Mononuclear cell (primary cell): ENCODE measurements around the gene GNB4. TPM values are rescaled to one million over a fixed set of nuclear protein-coding genes. Genes with fewer than 3 reads are reported as not detected.

Experiments used
- H3K27me3 ChIP-seq: 2 replicates; pipeline ENCODE4 v1.6.0; 2011; ENCODE audit warnings: low read length, control low read depth; ENCODE audit not compliant: insufficient read depth
- H3K4me1 ChIP-seq: 2 replicates; pipeline ENCODE4 v1.5.1; 2011; ENCODE audit warnings: mild to moderate bottlenecking, low read length, control low read depth; ENCODE audit not compliant: insufficient read depth
- H3K4me3 ChIP-seq: 2 replicates; pipeline ENCODE4 v1.5.1; 2011; ENCODE audit warnings: mild to moderate bottlenecking, low read length, moderate library complexity
- H3K9me3 ChIP-seq: 2 replicates; pipeline ENCODE4 v1.5.1; 2011; ENCODE audit warnings: low read depth, mild to moderate bottlenecking, control low read depth, low read length
- total RNA-seq: library from RNA; depleted of rRNA; stranded (reverse); fragments of >200 nt; gene quantifications from one replicate; pipeline ENCODE4 v1.2.3, GENCODE V29; 2012

GNB4 gene
- total RNA-seq, result 22.6 TPM

DNA sequence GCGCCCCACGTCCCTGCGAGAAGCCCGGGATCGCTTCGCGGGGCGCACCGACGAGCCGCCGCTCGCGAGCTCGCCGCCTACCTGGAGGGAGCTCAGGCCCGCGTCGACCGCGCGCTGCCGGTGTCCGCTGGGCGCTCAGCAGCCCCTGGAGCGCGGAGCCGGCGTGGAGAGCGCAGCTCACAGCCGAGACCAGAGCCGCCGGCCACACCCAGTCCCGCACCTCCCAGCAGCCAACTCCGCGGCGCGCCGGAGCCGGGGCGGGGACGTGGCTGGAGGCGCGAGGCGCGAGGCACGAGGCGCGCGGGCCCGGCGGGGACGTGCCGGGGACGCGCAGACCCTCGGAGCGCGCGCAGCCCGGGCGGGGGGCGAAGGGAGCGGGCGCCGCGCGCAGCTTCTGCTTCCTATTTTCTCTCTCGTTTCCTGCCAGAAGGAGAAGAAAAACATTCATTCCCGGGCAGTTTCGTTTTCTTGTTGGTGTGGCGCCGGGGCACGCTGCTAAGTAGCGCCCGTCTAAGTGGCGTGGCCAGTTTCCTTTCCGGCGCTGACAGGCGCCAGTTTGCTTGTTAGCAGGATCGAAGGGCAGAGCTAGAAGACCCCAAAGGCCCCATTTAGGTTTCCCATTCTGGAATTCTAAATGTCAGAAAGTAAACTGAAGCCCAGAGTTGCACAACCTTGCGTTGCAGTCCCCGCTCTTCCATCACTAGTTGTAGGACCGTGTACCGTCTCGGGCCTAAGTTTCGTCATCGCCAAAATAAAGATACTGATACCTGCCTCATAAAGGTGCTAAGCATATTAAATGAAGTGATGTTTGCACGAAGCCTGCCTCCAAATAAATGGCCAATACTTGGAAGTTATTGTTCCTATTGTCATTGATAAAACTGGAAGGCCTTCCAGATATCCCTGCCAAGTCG is at the start of gene GNB4:
TSS of gene GNB4 (minus strand) at position 206 of the 911 bp plus-strand sequence. CDS start 25,270 bp downstream, outside the sequence.
- Histone ChIP-seq H3K4me3 (peak within 1 kb of the TSS; percentile 62), H3K4me1 (peaks cover 21% of the 10 kb centered on the region), H3K9me3 (no peaks in the 10 kb centered on the region), H3K27me3 (peaks cover 7% of the 10 kb centered on the region)

DNA sequence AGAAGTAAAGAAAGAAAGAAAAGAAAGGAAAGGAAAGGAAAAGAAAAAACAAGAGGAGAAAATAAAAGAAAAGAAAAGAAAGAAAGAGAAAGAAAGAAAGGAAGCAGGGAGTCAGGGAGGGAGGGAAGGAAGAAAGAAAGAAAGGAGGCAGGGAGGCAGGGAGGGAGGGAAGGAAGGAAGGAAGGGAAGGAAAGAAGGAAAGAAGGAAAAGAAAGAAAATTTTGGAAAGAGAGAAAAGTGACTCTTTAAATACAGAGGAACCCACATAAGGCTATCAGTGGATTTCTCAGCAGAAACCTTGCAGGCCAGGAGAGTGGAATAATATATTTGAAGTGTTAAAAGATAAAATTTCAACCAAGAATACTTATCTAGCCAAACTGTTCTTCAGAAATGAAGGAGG is 44.2 kb upstream of the GNB4 start:
- no peaks in the 10 kb centered on the region for H3K4me1 ChIP-seq
- no peaks in the 10 kb centered on the region for H3K27me3 ChIP-seq
- H3K4me3 ChIP-seq, result no peak overlapping the region
- H3K9me3 ChIP-seq, result peaks cover 33% of the 10 kb centered on the region

DNA sequence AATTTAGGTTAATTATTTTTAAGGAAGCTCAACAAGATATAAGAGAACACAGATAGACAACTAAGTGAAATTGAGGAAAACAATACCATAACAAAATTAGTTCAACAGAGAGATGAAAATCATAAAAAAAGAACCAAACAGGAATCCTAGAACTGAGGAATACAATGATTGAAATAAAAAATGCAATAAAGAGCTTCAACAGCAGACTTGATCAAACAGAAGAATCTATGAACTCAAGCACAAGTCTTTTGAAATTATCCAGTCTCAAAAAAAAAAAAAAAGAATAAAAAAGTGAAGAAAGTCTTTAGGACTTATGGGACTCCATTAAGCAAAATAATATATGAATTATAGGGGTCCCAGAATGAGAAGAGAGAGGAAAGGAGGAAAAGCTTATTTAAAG is 42.0 kb upstream of the GNB4 start:
- Histone ChIP-seq H3K4me1 (no peaks in the 10 kb centered on the region), H3K27me3 (no peaks in the 10 kb centered on the region), H3K4me3 (no peak overlapping the region), H3K9me3 (peaks cover 33% of the 10 kb centered on the region)

DNA sequence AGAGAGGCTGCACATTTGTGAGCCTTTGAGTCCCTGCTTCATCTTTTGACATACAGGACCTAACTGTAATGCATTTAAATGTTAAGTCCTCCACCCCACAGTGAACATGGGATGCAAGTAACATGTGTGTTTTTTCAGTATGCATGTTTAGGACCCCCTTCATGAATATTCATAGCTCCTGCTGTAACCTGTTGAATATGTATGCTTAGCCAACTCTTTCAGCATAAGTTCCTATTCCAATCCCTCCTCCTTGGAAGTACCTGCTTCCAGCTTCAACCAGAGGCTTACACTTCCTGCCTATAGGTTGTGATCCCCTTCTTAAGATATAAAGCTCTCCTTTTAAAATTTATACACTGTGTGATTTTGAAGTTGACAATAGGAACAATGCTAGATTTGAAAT is 36.9 kb upstream of the GNB4 start:
- H3K27me3 ChIP-seq, result no peaks in the 10 kb centered on the region
- H3K9me3 ChIP-seq, result peaks cover 12% of the 10 kb centered on the region
- no peak overlapping the region for H3K4me3 ChIP-seq
- H3K4me1 ChIP-seq, result no peaks in the 10 kb centered on the region

DNA sequence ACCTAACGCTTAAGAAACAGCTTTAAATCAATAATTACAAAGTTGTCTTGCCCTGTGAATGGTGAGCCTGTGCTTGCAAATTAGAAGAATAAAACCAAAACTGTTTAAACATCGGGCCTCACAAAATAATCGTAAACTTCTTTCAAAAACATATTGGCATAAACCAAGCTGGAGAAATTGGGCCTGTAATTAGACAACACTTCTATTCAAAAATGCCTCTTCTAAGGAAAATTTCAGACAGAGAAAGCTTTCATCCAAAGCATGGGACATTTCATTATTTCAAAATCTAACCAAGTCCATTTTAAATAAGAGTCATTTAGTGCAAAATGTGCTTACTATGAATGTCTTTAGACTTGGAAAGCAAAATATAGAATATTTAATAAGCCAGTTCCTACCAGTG is 35.5 kb upstream of the GNB4 start:
- Histone ChIP-seq H3K9me3 (peaks cover 6% of the 10 kb centered on the region), H3K4me3 (no peak overlapping the region), H3K27me3 (no peaks in the 10 kb centered on the region), H3K4me1 (no peaks in the 10 kb centered on the region)

DNA sequence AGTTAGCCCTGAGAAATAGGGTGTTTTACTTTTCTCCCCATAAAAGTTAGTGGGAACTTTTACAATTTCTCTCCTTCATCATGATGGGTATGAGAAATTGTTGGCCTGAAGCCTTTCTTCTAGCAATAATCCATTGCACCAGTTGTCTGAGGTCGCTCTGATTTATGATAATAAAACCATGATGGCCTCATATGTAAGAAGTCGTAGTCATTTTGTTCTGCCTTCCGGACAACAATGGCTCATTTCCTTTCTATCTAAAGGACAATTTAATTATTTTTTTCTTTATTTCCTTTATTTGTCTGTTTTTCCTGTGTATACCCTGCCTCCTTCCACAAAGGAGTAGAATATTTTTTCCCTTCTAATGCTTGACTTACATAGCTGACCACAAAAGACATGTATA is 31.6 kb upstream of the GNB4 start:
- Histone ChIP-seq H3K4me1 (no peaks in the 10 kb centered on the region), H3K4me3 (no peak overlapping the region), H3K9me3 (no peaks in the 10 kb centered on the region), H3K27me3 (no peaks in the 10 kb centered on the region)

DNA sequence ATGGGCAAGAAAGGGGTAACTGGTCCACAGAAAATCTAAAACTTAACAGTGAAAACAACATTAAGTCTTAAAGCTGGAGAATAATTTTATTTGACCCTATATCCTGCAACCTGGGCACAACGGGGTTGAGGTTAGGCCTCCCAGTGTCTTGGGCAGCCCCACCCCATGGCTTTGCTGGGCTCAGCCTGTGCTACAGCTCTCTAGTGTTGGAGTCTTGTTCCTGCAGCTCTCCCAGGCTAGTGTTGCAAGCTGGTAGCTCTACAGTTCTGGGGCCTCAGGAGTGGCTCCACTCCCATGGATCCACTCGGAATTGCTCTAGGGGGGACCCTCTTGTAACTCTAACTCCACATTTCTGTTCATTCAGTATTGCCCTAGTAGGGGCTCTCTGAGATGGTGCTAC is 24.9 kb upstream of the GNB4 start:
- H3K27me3 ChIP-seq, result no peaks in the 10 kb centered on the region
- H3K4me3 ChIP-seq, result no peak overlapping the region
- no peaks in the 10 kb centered on the region for H3K9me3 ChIP-seq
- peaks cover 14% of the 10 kb centered on the region for H3K4me1 ChIP-seq

DNA sequence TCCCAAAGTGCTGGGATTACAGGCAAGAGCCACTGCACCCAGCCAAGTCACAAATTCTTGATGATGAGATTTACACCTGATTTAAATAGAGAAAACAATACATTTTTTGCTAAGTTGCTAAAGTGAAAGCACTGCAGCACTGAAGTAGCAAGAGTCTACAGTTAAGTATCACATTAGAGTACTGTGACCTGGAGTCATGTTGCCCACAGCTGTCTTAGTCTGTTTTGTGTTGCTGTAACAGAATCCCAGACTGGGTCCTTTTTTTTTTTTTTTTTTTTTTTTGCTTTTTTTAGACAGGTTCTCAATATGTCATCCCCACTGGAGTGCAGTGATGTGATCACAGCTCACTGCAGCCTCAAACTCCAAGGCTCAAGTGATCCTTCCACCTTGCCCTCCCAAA is 23.2 kb upstream of the GNB4 start:
- peaks cover 14% of the 10 kb centered on the region for H3K4me1 ChIP-seq
- H3K9me3 ChIP-seq, result no peaks in the 10 kb centered on the region
- no peak overlapping the region for H3K4me3 ChIP-seq
- H3K27me3 ChIP-seq, result no peaks in the 10 kb centered on the region

DNA sequence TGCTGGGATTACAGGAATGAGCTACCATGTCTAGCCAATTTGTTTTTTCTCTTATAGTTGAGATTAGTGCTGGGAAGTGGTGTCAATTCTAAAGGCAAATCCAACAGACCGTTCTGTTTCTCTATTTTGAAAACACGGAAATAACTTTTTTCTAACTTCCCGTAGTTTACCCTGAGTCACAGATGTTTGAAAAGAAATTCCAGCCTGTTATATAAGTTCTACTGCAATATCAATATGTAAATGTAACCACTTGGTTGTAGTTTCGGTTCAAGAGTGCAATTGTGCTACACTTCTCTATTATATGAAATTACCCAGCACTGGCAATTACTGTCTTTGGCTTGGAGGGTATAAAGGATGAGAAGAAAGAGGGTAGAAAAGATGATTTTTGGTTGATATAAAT is 22.3 kb upstream of the GNB4 start:
- Histone ChIP-seq H3K4me3 (no peak overlapping the region), H3K4me1 (peaks cover 14% of the 10 kb centered on the region), H3K9me3 (no peaks in the 10 kb centered on the region), H3K27me3 (no peaks in the 10 kb centered on the region)

DNA sequence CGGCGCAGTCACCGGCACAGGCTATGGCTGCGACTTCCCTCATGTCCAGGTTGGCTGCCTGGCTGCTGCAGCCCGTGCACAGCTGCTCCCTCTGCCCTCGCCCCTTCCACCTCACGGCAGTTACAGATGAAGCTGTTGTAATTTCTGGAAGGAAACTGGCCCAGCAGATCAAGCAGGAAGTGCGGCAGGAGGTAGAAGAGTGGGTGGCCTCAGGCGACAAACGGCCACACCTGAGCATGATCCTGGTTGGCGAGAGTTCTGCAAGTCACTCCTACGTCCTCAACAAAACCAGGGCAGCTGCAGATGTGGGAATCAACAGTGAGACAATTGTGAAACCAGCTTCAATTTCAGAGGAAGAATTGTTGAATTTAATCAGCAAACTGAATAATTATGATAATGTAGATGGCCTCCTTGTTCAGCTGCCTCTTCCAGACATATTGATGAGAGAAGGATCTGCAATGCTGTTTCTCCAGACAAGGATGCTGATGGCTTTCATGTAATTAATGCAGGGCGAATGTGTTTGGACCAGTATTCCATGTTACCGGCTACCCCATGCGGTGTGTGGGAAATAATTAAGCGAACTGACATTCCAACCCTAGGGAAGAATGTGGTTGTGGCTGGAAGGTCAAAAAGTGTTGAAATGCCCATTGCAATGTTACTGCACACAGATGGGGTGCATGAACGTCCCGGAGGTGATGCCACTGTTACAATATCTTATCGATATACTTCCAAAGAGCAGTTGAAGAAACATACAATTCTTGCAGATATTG is 13.2 kb upstream of the GNB4 start:
- Histone ChIP-seq H3K4me3 (no peak overlapping the region), H3K27me3 (no peaks in the 10 kb centered on the region), H3K9me3 (no peaks in the 10 kb centered on the region), H3K4me1 (peaks cover 22% of the 10 kb centered on the region)

DNA sequence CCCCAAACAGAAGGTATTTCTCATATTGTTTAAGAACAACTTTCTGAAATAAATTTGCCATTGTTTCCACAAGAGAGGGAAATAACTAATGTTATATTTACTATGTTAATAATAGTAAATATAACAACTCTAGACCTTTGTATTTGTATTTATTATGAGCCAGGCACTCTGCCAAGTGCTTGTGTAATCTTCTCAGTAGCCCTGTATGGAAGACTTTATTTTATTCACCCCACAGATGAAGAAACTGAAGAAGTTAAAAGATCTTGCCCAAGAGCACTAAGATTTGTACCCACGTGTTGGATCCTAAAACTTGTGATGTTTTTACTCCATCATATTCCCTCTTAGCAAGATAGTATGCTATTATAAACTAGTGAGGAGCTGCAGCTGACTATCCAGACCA is 12.0 kb upstream of the GNB4 start:
- no peaks in the 10 kb centered on the region for H3K9me3 ChIP-seq
- no peak overlapping the region for H3K4me3 ChIP-seq
- H3K4me1 ChIP-seq, result peaks cover 22% of the 10 kb centered on the region
- no peaks in the 10 kb centered on the region for H3K27me3 ChIP-seq

DNA sequence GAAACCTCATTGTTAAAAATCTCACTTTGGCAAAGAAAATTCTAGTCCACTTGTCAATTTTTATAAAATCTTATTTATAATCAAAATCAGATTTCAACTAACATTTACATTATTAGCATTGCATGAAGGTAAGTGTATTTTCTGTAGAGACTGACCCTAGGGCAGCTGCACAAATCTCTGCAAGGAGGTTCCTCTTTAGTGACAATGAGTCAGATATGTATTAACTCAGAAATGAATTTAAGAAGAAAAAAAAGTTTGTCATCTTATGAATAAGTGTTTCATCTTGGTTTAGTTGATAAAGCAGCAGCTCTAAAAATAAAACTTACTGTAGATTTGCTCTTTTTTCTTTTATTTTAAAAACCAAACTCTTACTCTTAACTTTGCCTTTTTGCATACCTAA is 9.0 kb upstream of the GNB4 start:
- H3K4me3 ChIP-seq, result no peak overlapping the region
- no peaks in the 10 kb centered on the region for H3K9me3 ChIP-seq
- H3K4me1 ChIP-seq, result peaks cover 22% of the 10 kb centered on the region
- no peaks in the 10 kb centered on the region for H3K27me3 ChIP-seq

DNA sequence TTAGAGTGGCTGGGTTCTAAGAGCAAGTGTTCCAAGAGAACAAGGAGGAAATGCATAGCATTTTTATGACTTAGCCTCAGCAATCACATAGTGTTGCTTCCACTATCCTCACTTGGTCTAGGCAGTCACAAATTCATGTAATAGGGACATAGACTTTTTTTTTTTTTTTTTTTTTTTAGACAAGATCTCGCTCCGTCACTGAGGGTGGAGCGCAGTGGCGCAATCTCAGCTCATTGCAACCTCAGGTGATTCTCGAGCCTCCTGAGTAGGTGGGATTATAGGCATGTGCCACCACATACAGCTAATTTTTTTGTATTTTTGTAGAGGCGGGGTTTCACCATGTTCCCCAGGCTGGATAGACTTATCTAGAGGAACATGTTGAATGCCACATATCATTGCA is 4.7 kb upstream of the GNB4 start:
- Histone ChIP-seq H3K27me3 (no peaks in the 10 kb centered on the region), H3K4me1 (peaks cover 18% of the 10 kb centered on the region), H3K4me3 (no peak overlapping the region), H3K9me3 (no peaks in the 10 kb centered on the region)

DNA sequence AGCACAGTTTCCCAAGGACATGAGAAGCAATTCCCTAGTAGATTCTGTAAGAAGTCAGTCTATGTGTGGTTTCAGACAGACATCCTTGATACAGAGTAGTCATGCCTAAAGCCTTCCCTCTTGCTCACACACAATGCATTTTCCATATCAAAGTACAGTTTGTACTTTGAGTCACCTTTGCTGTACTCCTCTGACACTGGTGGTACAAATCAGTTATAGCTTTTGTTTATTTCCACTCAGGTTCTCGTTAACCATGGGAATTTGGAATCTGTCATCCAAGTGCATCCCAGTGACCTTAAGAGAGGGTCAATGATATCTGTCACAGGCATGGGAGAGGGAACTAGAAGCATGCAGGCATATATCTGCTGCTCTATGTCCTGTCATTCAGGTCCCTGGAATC is 3.6 kb upstream of the GNB4 start:
- Histone ChIP-seq H3K4me1 (peaks cover 15% of the 10 kb centered on the region), H3K27me3 (peaks cover 7% of the 10 kb centered on the region), H3K4me3 (no peak overlapping the region), H3K9me3 (no peaks in the 10 kb centered on the region)

DNA sequence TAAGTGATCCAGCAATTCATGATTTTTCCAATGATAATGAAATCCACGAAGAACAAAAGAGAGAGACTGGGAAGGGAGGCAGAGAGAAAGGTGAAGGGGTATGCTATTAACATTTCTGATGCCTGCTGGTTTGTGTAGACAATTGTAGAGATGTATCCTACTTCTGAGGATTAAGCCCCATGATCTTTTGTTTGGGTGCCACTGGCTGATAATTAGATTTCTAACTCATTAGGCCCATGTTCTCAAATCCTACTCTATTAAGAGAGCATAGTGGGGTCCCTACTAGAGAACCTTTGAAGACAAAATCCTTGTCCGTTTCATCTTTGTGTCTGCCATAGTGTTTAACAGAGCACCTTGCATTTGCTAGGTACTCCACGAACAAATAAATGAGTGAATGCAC is 2.7 kb upstream of the GNB4 start:
- Histone ChIP-seq H3K4me1 (peaks cover 21% of the 10 kb centered on the region), H3K27me3 (peaks cover 7% of the 10 kb centered on the region), H3K9me3 (no peaks in the 10 kb centered on the region), H3K4me3 (no peak overlapping the region)
